GM10248 (cell line): ENCODE measurements around the gene DNMT3A.

Experiments
- CTCF ChIA-PET: fragments of 300-600 bp; sonication (Branson Sonifier 250); formaldehyde crosslinking; extraction: SDS; loops from one replicate; lab custom pipeline; 2021; ENCODE audit warnings: antibody characterized with exemption; lab: Yijun Ruan, JAX
- POLR2A ChIA-PET: fragments of 350-650 bp; sonication (Branson Sonifier 250); formaldehyde crosslinking; extraction: SDS; loops from one replicate; lab custom pipeline; 2020; ENCODE audit warnings: antibody characterized with exemption; lab: Yijun Ruan, JAX
- DNase-seq: peaks from one replicate; pipeline ENCODE4 v3.0.0; 2012; ENCODE audit errors: extremely low spot score
- TF ChIP-seq, protein P1 (sequence below): IDR thresholded peaks from 2 replicates; pipeline ENCODE4 v1.5.1; 2012; ENCODE audit warnings: mild to moderate bottlenecking, low read depth; ENCODE audit errors: extremely low read depth, missing control alignments, control extremely low read depth

DNMT3A gene

DNA sequence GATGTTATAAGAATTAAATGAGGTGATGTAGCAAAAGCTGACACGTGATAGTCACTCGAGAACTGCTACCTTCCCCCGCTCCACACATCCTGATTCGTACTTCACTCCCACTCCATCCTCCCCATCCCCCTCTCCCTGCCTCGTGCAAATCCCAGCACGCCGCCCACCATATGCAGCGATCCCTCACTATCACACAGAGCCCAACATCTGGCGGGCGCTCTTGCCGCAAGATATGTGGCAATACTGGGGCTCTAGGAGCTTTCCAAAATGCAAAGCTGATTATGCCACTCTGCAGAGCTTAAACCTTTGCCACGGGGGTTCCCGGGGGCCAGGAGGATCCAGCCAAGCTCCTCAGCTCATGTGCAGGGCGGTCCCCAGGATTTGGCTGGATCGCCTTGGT, 37.4 kb downstream of the DNMT3A start:
- ChIA-PET POLR2A (no interaction called here), CTCF (interaction anchor here (1.3 to 2.3 kb wide), 4 partner anchors 11 to 58 kb away, joined by 3 to 8 read pairs (median 4); partner anchors contain the start of gene DNMT3A)

DNA sequence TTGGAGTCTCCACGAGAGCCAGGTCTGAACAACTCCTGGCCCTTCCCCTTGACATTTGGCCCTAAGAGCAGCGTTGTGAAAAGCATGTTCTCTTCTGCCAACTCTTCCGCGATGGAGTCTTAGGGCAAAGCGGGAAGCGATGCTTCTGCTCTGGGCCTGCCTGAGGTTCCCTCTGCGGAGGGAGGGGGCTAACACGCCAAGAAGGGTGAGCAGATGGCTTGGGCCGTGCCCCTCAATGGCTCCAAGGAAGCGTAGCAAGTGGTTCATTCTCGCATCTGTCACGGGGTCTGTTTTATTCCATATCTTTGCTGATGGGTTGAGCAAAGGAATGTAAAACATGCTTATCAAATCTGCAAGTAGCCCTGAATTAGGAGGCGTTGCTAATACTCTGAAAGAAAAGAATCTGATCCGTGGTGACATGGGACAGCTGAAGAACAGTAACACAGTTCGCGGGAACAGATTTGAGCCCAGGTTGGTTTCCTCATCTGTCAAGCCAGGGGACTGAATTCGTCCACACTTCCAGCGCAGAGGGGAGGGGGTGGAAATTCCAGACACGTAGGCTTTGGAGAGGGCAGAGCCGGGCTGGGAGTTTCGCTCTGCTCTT, 38.0 kb downstream of the DNMT3A start:
- ChIA-PET CTCF (interaction anchor here (1.3 to 2.3 kb wide), 3 partner anchors 11 to 58 kb away, joined by 3 to 8 read pairs (median 4); no protein-coding TSS in a partner anchor), POLR2A (interaction anchor here (1.1 kb wide), 1 partner anchor 11 kb away, joined by 3 read pairs; no protein-coding TSS in a partner anchor)
- DNase-seq = no peak
- TF ChIP-seq, protein P1, sequence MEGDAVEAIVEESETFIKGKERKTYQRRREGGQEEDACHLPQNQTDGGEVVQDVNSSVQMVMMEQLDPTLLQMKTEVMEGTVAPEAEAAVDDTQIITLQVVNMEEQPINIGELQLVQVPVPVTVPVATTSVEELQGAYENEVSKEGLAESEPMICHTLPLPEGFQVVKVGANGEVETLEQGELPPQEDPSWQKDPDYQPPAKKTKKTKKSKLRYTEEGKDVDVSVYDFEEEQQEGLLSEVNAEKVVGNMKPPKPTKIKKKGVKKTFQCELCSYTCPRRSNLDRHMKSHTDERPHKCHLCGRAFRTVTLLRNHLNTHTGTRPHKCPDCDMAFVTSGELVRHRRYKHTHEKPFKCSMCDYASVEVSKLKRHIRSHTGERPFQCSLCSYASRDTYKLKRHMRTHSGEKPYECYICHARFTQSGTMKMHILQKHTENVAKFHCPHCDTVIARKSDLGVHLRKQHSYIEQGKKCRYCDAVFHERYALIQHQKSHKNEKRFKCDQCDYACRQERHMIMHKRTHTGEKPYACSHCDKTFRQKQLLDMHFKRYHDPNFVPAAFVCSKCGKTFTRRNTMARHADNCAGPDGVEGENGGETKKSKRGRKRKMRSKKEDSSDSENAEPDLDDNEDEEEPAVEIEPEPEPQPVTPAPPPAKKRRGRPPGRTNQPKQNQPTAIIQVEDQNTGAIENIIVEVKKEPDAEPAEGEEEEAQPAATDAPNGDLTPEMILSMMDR = no peak

More for the DNA sequence above, 37.4 kb downstream of the DNMT3A start:
- TF ChIP-seq, protein P1 = no peak
- no peak for DNase-seq

DNA sequence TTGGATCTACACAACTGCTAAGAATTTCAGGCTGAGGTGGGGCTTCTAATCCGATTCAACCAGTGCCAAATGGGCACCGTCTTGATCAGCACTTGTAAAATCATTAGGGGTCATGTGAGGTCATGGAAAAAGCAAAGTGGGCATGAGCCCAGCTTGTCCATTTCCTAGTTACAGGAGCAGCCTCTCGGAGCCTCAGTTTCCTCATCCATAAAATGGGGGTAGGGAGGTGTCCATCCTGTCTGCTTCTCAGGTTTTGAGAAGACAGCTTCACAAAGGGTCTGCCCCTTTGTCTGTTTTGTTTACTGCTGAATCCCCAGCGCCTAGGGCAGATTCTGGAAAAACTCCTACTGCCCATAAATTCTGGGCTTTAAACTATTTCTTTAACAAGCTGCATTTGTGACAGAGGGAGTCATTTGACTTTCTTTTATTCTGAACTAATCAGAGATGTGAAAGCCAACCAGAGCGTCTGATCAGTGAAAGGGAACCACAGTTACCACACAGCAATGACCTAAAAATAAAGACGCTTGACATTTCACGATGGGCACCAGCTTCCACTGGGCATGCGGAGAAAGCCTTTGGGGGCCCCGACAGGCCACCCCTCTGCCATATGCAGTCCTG, 38.9 kb downstream of the DNMT3A start:
- DNase-seq = no peak
- TF ChIP-seq, protein P1 = no peak
- POLR2A ChIA-PET = interaction anchor here (0.8 to 1.1 kb wide), 2 partner anchors 11 to 12 kb away, joined by 3 read pairs; no protein-coding TSS in a partner anchor
- CTCF ChIA-PET = interaction anchor here (1.0 to 2.3 kb wide), 7 partner anchors 13 to 264 kb away, joined by 3 to 8 read pairs (median 4); no protein-coding TSS in a partner anchor

DNA sequence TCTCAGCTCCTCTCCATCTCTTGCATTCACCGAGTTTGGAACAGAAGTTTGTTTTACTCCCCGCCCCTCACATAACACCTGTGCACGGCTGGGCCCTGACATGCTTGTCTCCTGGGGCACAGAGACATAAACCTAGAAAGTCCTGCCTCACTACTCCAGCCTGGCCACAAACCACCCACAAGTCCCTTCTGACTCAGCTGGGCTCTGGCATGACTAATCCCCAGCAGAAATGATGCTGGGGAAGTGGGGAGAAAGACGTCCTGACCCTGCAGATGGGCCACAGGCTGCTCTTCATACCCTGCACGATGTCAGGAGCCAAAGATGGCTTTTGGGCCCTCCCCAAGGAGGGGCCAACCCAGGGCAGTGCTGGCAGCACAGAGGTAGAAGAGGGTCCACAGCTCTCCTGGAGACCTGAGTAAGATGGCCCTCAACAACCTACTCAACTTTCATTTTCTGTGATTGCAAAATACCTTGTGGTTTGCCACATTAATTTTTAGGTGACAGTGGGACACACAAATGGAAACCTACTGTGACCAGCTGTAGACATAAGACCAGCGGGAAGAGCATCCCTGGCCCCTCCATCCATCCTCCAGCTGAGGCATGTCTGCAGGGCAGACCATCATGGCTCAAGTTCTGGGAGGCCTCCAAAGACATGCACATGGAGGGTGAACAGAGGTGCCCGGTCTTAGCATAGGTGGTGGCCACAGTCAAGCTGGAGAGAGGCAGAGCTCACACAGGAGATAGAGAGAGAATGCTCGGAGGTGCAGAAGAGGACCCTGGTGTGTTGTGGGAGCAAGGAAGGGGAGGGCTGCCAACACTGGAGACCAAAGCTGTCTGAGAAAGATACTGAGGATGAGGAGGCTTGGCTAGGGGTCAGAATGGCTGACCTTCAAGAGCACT, 40.0 kb downstream of the DNMT3A start:
- peak; percentile 87 for DNase-seq
- POLR2A ChIA-PET = interaction anchor here (0.8 kb wide), 1 partner anchor 13 kb away, joined by 3 read pairs; no protein-coding TSS in a partner anchor
- CTCF ChIA-PET = interaction anchor here (0.8 to 2.0 kb wide), 11 partner anchors 9 to 265 kb away, joined by 3 to 7 read pairs (median 4); no protein-coding TSS in a partner anchor
- TF ChIP-seq, protein P1 = no peak

DNA sequence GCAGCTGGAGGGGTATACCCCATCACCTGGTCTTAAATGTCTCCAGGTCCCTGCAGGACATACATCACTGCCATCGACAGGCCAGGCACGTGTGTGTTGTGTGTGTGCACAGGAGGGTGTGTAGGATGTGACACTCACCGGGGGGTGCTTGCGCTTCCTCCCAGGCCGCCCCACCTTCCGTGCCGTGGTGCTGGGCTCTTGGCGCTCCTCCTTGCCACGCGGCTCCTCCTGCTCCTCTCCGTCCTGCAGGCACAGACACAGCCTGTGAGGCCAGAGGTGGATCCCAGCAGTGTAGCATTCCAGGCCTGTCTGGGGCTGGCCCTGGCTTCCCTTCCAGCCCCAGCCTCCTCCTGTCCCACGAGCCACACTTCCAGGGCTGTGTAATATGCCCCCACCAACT, 41.7 kb downstream of the DNMT3A start:
- ChIA-PET POLR2A (no interaction called here), CTCF (interaction anchor here (1.1 kb wide), 1 partner anchor 9 kb away, joined by 3 read pairs; no protein-coding TSS in a partner anchor)
- TF ChIP-seq, protein P1 = no peak
- no peak for DNase-seq

DNA sequence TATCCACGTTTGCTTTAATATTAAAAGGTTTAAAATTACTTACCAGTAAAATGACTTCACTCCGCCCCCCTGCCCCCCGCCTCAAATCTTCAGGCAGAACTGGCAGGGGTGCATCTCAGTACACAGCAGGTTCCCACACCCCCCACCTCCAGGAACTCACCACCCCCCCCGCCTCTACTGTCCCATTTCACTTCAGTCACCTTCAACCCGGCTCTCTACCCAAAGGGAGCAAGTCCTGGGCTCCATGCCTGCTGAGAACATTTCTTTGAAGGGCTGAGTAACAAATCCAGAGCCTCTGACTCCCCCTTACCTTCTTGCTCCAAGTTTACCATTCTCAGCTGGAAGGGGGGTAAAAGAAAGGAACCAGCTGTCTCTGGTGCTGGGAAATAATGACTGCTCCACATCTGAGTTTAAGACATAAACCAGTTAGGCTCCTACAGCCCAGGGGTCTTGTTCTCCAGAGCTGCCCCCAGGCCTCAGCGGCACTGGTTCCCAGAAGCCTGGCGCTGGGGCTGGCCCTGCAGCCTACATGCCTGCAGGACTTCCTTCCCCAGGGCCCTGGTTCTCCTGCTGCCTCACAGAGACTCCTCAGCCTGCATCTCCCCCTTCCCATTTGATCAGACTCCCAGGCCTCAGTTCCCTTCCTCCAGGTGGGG, 42.8 kb downstream of the DNMT3A start:
- ChIA-PET CTCF (interaction anchor here (1.1 kb wide), 1 partner anchor 8 kb away, joined by 3 read pairs; no protein-coding TSS in a partner anchor), POLR2A (no interaction called here)
- no peak for DNase-seq
- TF ChIP-seq, protein P1 = no peak
